ENCODE data around the gene RAB33A. TPM values are rescaled to one million over a fixed set of nuclear protein-coding genes. Genes with fewer than 3 reads are reported as not detected.
A peak's percentile ranks its signal among the peaks of the same experiment; 100 is the strongest.

The RAB33A gene
- total and polyA plus RNA-seq, 2 of the 4 experiments (the other 2 are of a cell fraction): 1.6 to 1.8 TPM

GRCh38 chrX:130136496-130136895, 35.3 kb upstream of the RAB33A start:
- Histone ChIP-seq H3K9me3 (ENCODE audit: control insufficient read depth, insufficient read depth, low read length) (no peaks in the 10 kb centered on the region), H3K27ac (ENCODE audit: insufficient read depth, low read length) (no peak overlapping the region), H3K9ac (ENCODE audit: low read depth, low read length) (no peak overlapping the region), H4K5ac (ENCODE audit: low read depth, low read length) (no peak overlapping the region), H3K27me3 (ENCODE audit: control insufficient read depth, insufficient read depth, low read length) (peaks cover under 1% of the 10 kb centered on the region), H2AK9ac (replicated peaks; ENCODE audit: low read depth, low read length, poor library complexity) (no peak overlapping the region), H2BK5ac (ENCODE audit: low read depth, low read length, poor library complexity, severe bottlenecking) (no peak overlapping the region), H2BK20ac (ENCODE audit: low read depth, low read length) (no peak overlapping the region), H2AK5ac (ENCODE audit: low read depth, low read length) (no peak overlapping the region), H3K4ac (ENCODE audit: low read depth, low read length) (no peak overlapping the region), H3K18ac (ENCODE audit: low read depth, low read length) (no peak overlapping the region), H3K79me1 (ENCODE audit: low read depth in 1 of 2, low read length in 2 of 2) (no peaks in the 10 kb centered on the region), H2AFZ (replicated peaks; ENCODE audit: low read length, poor library complexity) (no peak overlapping the region), H3K4me3 (ENCODE audit: insufficient read depth, low read depth, low read length) (no peak overlapping the region), H3K9me1 (ENCODE audit: insufficient read depth, low read length) (no peaks in the 10 kb centered on the region), H3K4me1 (ENCODE audit: control insufficient read depth, insufficient read depth, low read length) (no peaks in the 10 kb centered on the region), H2BK15ac (ENCODE audit: low read depth, low read length) (no peak overlapping the region), H3K4me2 (ENCODE audit: low read depth, low read length) (no peak overlapping the region), H2BK120ac (ENCODE audit: low read depth, low read length) (no peak overlapping the region), H3K14ac (replicated peaks; ENCODE audit: low read depth, low read length) (no peak overlapping the region), H3K56ac (ENCODE audit: extremely low read depth, insufficient read depth, low read length) (no peak overlapping the region), H4K91ac (ENCODE audit: insufficient read depth, low read depth, low read length) (no peak overlapping the region), H3K23ac (ENCODE audit: low read depth, low read length) (no peak overlapping the region), H4K8ac (ENCODE audit: low read depth in 2 of 2, low read length in 2 of 2) (no peak overlapping the region), H4K20me1 (ENCODE audit: insufficient read depth, low read length) (no peaks in the 10 kb centered on the region), H3K36me3 (ENCODE audit: control insufficient read depth, insufficient read depth, low read length) (peaks cover 20% of the 10 kb centered on the region)
- WGBS, 2 experiments (ENCODE audit: extremely low coverage in 2 of 2, insufficient read length in 1 of 2): 100% methylated on average over 1 of the region's 5 CpGs; no CpG with 5 or more reads in 1 of the 2 experiments
- TF ChIP-seq CHD1 (IDR thresholded peaks at IDR 0.05; ENCODE audit: low read depth, low read length) (no peak), CEBPB (IDR thresholded peaks at IDR 0.05; ENCODE audit: low read depth, low read length) (peak; percentile 75)
- in situ Hi-C loops (cut with MboI; ENCODE audit: low sequenced_read_pairs): no loop called here
- DNase-seq (no peak), ATAC-seq (ENCODE audit: low read depth) (no peak)
- dilution Hi-C loops (cut with HindIII; ENCODE audit: low sequenced_read_pairs, unreplicated experiment): no loop called here
- intact Hi-C loops (cut with micrococcal nuclease): no loop called here
- ChIA-PET POLR2A (ENCODE audit: unreplicated experiment) (no interaction called here), CTCF (interaction anchor here (0.7 kb wide), 1 partner anchor 9 kb away, joined by 3 read pairs; no protein-coding TSS in a partner anchor)
- BruUV-seq (replicated peaks): no TSS peak

All from IMR-90 (cell line).